ENCODE results near the gene GCSH.
A peak's percentile ranks its signal among the peaks of the same experiment; 100 is the strongest.

The GCSH gene

DNA sequence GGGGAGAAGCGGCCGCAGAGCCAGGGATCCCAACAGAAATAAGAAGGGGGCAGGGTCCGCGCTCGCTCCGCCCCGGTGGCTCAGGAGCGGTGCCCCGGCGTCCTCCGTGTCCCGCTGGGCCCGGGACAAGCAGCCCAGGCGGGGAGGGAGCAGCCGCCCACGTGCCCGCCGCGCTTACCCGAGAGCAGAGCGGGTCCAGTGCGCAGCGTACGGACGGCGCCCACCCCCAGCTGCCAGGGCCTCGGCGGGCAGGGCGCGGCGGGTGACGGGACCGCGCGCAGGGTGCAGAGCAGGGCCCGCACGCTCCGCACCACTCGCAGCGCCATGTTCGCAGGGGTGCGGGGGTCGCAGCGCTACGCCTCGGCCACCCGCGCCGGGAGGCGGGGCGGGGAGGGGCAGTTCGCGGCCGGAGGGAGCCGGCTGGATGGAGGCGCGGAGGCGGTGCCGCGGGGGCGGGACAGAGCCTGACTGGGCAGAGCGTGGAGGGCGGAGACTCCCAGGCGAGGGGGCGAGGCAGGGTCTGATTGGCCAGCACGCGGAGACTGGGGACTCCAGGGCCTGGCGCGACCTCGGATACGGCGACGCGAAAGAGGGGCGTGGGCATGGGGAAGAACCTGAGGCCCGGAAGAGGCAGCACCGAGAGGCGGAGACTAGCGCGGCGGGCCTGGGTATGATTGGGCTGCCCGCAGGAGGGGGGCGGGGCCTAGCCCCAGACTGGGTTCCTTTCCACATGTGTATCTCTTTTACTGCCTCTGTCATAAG is at the start of gene GCSH:
Gene GCSH (minus strand): TSS at position 443 of the 762 bp plus-strand sequence. CDS start 117 bp downstream, at position 326.
- no peak for TF ChIP-seq CTCF (IDR thresholded peaks at IDR 0.05; ENCODE audit: insufficient read depth, low read depth, low read length, missing control alignments)
- H3K4me3 ChIP-seq (ENCODE audit: low read length) = peak within 1 kb of the TSS; percentile 71
- peak; percentile 100 for DNase-seq (ENCODE audit: low read depth)

DNA sequence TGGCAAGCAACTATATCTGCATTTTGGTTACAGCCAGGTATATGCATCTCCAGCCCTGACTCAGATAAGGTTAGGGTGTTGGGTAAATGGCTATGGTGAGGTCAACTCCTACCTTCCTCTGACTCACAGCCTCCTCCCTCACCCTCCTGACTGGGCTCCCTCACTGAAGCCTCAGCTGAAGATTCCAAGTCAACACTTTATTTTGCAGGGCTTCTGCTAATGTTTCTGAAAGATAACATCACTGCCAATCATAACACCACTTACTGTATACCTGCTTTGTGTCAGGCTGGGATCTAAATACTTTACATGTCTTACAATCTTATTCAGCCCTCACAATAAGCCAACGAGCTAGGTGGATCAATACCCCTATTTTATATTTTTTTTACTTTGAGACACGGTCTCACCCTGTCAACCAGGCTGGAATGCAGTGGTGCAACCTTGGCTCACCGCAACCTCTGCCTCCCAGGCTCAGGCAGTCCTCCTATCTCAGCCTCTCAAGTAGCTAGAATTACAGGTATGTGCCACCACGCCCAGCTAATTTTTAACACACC is 47.8 kb upstream of the GCSH start:
- H3K4me3 ChIP-seq (ENCODE audit: low read length) = no peak overlapping the region
- peak; percentile 91 for DNase-seq (ENCODE audit: low read depth)
- TF ChIP-seq CTCF (IDR thresholded peaks at IDR 0.05; ENCODE audit: insufficient read depth, low read depth, low read length, missing control alignments) = no peak

DNA sequence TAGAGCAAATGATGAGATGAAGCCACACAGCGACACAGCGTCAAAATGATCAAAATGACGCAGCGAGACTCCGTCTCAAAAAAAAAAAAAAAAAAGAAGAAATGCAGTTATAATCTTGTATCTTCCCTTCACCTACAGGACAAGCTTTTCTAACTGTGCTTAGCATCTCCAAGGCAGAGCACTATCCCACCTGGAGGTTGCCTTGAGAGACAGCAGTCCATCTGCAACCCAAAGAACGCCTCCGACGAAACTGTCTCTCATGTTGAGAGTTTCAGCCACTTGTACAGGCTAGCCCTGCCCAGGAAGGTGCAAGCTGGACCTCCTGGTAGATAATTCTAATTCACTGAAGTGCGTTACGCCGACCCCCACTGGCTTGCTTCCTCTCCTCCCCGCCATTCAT is 46.7 kb upstream of the GCSH start:
- DNase-seq (ENCODE audit: low read depth) = no peak
- H3K4me3 ChIP-seq (ENCODE audit: low read length) = no peak overlapping the region
- no peak for TF ChIP-seq CTCF (IDR thresholded peaks at IDR 0.05; ENCODE audit: insufficient read depth, low read depth, low read length, missing control alignments)

DNA sequence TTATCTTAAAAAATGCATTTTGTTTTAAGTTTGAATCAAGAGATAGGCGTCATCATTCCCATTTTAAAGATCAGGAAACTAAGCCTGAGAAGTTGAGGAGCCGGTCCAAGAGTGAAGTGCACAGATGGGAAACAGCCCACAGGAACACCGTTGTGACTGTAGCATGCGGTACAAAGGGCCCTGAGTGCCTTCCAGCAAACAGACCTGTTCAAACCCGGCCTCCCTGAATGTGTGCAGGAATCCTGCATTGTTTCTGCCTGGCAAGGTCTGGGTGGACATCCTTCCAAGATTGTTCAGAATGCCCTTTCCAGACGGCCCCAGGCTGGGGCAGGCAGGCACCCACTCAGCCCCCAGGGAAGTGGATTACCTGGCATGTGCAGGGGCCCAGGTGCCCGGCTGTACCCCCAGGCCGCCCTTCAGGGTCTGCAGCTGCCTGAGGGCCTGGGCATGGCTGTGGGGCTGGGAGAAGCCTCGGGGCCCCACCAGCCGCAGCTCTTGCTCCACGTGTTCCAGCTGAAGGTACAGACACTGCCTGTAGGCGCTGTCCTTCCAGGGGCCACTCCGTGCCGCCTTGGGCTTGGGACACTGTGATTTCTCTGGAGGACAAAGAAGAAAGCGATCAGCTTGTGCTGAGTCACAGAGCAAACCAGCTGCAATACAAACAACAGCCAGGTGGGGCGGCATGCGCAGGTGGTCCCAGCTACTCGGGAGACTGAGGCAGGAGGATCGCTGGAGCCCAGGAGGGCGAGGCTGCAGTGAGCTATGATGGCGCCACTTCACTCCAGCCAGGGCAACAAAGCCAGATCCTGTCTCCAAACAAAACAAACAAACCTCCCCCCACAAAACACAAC is 45.0 kb upstream of the GCSH start:
- peak; percentile 24 for DNase-seq (ENCODE audit: low read depth)
- no peak overlapping the region for H3K4me3 ChIP-seq (ENCODE audit: low read length)
- TF ChIP-seq CTCF (IDR thresholded peaks at IDR 0.05; ENCODE audit: insufficient read depth, low read depth, low read length, missing control alignments) = peak; percentile 31

DNA sequence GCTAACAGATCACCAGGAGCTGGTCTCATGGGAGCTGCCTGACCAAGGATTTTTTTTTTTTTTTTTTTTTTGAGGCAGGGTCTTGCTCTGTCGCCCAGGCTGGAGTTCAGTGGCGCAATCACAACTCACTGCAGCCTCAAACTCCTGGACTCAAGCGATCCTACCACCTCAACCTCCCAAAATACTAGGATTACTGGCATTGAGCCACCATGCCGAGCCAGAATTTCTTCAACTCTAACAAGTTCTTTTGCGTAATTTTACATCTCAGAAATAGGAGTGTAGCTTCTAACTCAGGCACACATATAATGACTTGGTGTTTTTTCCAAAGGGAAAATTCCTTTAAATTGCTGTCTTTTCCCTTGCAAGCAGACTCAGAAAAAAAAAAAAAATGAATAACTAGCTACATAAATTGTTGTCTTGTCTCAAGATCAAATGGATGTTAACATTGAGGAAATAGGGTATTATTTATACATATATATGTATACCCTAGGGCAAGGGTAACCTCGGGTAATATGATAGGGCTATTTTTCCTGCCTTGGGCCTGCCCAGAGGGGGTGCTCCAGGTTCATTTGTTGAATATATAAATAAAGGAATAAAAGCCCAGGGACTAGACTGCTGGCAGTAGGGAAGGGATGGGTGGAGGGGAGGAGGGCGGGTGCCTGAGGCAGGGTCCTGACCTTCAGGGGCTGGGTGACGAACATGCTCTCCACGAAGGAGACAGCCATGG is 42.8 kb upstream of the GCSH start:
- no peak overlapping the region for H3K4me3 ChIP-seq (ENCODE audit: low read length)
- DNase-seq (ENCODE audit: low read depth) = no peak
- no peak for TF ChIP-seq CTCF (IDR thresholded peaks at IDR 0.05; ENCODE audit: insufficient read depth, low read depth, low read length, missing control alignments)

DNA sequence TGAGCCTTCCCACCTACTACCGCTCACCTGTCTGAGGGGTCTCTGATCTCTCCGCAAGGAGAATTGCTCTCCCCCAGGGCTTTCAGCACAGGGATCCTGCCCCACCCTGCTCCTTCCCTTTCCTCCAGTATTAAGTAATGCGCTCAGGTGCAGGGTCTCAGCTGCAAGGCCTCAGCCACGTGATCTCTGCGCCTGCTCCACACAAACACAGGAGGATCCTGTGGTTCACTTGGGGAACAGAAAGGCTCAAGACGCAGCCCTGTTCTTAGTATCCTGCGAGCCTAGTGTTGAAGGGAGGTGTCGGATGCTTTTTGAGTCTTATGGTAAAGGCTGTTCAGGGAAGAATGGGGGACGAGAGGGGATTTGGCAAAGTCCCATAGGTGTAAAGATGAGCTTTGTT is 41.6 kb upstream of the GCSH start:
- DNase-seq (ENCODE audit: low read depth) = no peak
- no peak for TF ChIP-seq CTCF (IDR thresholded peaks at IDR 0.05; ENCODE audit: insufficient read depth, low read depth, low read length, missing control alignments)

More for the DNA sequence above, 41.6 kb upstream of the GCSH start:
- no peak overlapping the region for H3K4me3 ChIP-seq (ENCODE audit: low read length)

Measured in epithelial cell of esophagus (primary cell).